Dedifferentiated amniotic fluid mesenchymal stem cell (primary cell): ENCODE results near the gene ICE2.

ENCODE experiments used
- DNase-seq: peaks from one replicate; pipeline ENCODE4 v3.0.0-alpha.2; 2016; ENCODE audit errors: extremely low spot score

ICE2 gene

GRCh38 chr15:60478566-60479360 lies at the start of gene ICE2:
TSS of gene ICE2 (minus strand) at chr15:60479142. CDS start at chr15:60477977, 1,165 bp downstream.
- DNase-seq, result peak; percentile 95

- DNase-seq, result no peak
These were observed 49.6 kb upstream of the ICE2 start for GRCh38 chr15:60528530-60528929.

- DNase-seq, result no peak
These were observed 48.5 kb upstream of the ICE2 start for GRCh38 chr15:60527456-60527855.

- no peak for DNase-seq
These were observed 47.2 kb upstream of the ICE2 start for GRCh38 chr15:60526127-60526616.

GRCh38 chr15:60525341-60526039 lies 46.5 kb upstream of the ICE2 start:
- no peak for DNase-seq

- no peak for DNase-seq
These were observed 44.1 kb upstream of the ICE2 start for GRCh38 chr15:60523056-60523455.

- peak; percentile 31 for DNase-seq
These were observed 42.0 kb upstream of the ICE2 start for GRCh38 chr15:60520825-60521368.

GRCh38 chr15:60520013-60520824 lies 41.3 kb upstream of the ICE2 start:
- no peak for DNase-seq

- no peak for DNase-seq
These were observed 40.3 kb upstream of the ICE2 start for GRCh38 chr15:60519218-60519617.

GRCh38 chr15:60518511-60518910 lies 39.6 kb upstream of the ICE2 start:
- DNase-seq, result no peak

GRCh38 chr15:60514261-60514881 lies 35.4 kb upstream of the ICE2 start:
- DNase-seq, result no peak

GRCh38 chr15:60513676-60514075 lies 34.7 kb upstream of the ICE2 start:
- DNase-seq, result no peak

- DNase-seq, result no peak
These were observed 34.0 kb upstream of the ICE2 start for GRCh38 chr15:60512937-60513336.

- DNase-seq, result no peak
These were observed 32.5 kb upstream of the ICE2 start for GRCh38 chr15:60511351-60512031.

GRCh38 chr15:60510006-60510405 lies 31.1 kb upstream of the ICE2 start:
- no peak for DNase-seq

GRCh38 chr15:60509470-60509869 lies 30.5 kb upstream of the ICE2 start:
- DNase-seq, result no peak

- DNase-seq, result no peak
These were observed 29.5 kb upstream of the ICE2 start for GRCh38 chr15:60508442-60508841.

GRCh38 chr15:60507596-60508424 lies 28.9 kb upstream of the ICE2 start:
- DNase-seq, result peak; percentile 43

- DNase-seq, result no peak
These were observed 17.9 kb upstream of the ICE2 start for GRCh38 chr15:60496853-60497252.

- no peak for DNase-seq
These were observed 15.2 kb upstream of the ICE2 start for GRCh38 chr15:60494108-60494507.
